WTC11 (cell line): ENCODE data around the gene UEVLD. TPM values are rescaled to one million over a fixed set of nuclear protein-coding genes. Genes with fewer than 3 reads are reported as not detected.
A peak's percentile ranks its signal among the peaks of the same experiment; 100 is the strongest.

Source experiments
- CBFB ChIP-seq: sonication (generic); formaldehyde crosslinking; IDR thresholded peaks from 2 replicates; pipeline ENCODE4 v1.8.1; 2022; ENCODE audit warnings: mild to moderate bottlenecking, low read depth, missing genetic modification reagents
- CREB1 ChIP-seq: sonication (generic); formaldehyde crosslinking; IDR thresholded peaks from 2 replicates; pipeline ENCODE4 v1.8.0; 2023; ENCODE audit warnings: mild to moderate bottlenecking, missing genetic modification reagents
- ESRRA ChIP-seq: sonication (generic); formaldehyde crosslinking; IDR thresholded peaks from 2 replicates; pipeline ENCODE4 v1.8.1; 2022; ENCODE audit warnings: mild to moderate bottlenecking, missing genetic modification reagents, borderline replicate concordance
- FOXJ3 ChIP-seq: sonication (generic); formaldehyde crosslinking; IDR thresholded peaks from 2 replicates; pipeline ENCODE4 v1.9.0; 2021; ENCODE audit warnings: missing genetic modification reagents, mild to moderate bottlenecking, borderline replicate concordance
- FOXK1 ChIP-seq: sonication (generic); formaldehyde crosslinking; IDR thresholded peaks from 2 replicates; pipeline ENCODE4 v1.8.0; 2022; ENCODE audit warnings: mild to moderate bottlenecking, moderate library complexity, missing genetic modification reagents
- GABPB1 ChIP-seq: sonication (generic); formaldehyde crosslinking; IDR thresholded peaks from 2 replicates; pipeline ENCODE4 v1.8.1; 2023; ENCODE audit warnings: mild to moderate bottlenecking, missing genetic modification reagents
- HMGA2 ChIP-seq: fragments of 250-450 bp; sonication (Bioruptor Pico); IDR thresholded peaks from 2 replicates; pipeline ENCODE4 v1.4.0; 2021; ENCODE audit warnings: mild to moderate bottlenecking, moderate library complexity
- HMGXB4 ChIP-seq: sonication (generic); formaldehyde crosslinking; IDR thresholded peaks from 2 replicates; pipeline ENCODE4 v1.8.1; 2023; ENCODE audit warnings: mild to moderate bottlenecking, moderate library complexity, missing genetic modification reagents
- MAX ChIP-seq: sonication (generic); formaldehyde crosslinking; IDR thresholded peaks from 2 replicates; pipeline ENCODE4 v1.8.0; 2022; ENCODE audit warnings: mild to moderate bottlenecking, missing genetic modification reagents
- NFATC4 ChIP-seq: fragments of 250-450 bp; sonication (Bioruptor Pico); IDR thresholded peaks from 2 replicates; pipeline ENCODE4 v1.9.0; 2021; ENCODE audit warnings: mild to moderate bottlenecking
- NFE2L1 ChIP-seq: sonication (generic); formaldehyde crosslinking; IDR thresholded peaks from 2 replicates; pipeline ENCODE4 v1.8.1; 2023; ENCODE audit warnings: missing genetic modification reagents
- NR1H2 ChIP-seq: sonication (generic); formaldehyde crosslinking; IDR thresholded peaks from 2 replicates; pipeline ENCODE4 v1.9.0; 2021; ENCODE audit warnings: mild to moderate bottlenecking, moderate library complexity, missing genetic modification reagents
- PRDM15 ChIP-seq: sonication (generic); formaldehyde crosslinking; IDR thresholded peaks from 2 replicates; pipeline ENCODE4 v1.8.0; 2022; ENCODE audit warnings: missing genetic modification reagents
- TCF7 ChIP-seq: sonication (generic); formaldehyde crosslinking; IDR thresholded peaks from 2 replicates; pipeline ENCODE4 v1.8.0; 2022; ENCODE audit warnings: mild to moderate bottlenecking, low read depth, missing genetic modification reagents, moderate library complexity
- TP53 ChIP-seq: sonication (generic); formaldehyde crosslinking; IDR thresholded peaks from 2 replicates; pipeline ENCODE4 v1.8.1; 2023; ENCODE audit warnings: mild to moderate bottlenecking, missing genetic modification reagents
- ZNF232 ChIP-seq: sonication (generic); formaldehyde crosslinking; IDR thresholded peaks from 2 replicates; pipeline ENCODE4 v1.8.0; 2022; ENCODE audit warnings: mild to moderate bottlenecking, missing genetic modification reagents
- ZNF512 ChIP-seq: sonication (generic); formaldehyde crosslinking; IDR thresholded peaks from 2 replicates; pipeline ENCODE4 v1.8.1; 2022; ENCODE audit warnings: missing genetic modification reagents, borderline replicate concordance
- total RNA-seq: library from RNA; stranded (reverse); gene quantifications from 3 replicates; pipeline ENCODE4 v1.2.3, GENCODE V29; 2021
- TF ChIP-seq, protein P1 (sequence below): sonication (generic); formaldehyde crosslinking; IDR thresholded peaks from 2 replicates; pipeline ENCODE4 v1.8.1; 2023; ENCODE audit warnings: mild to moderate bottlenecking, missing genetic modification reagents
- TF ChIP-seq, protein P2 (sequence below): sonication (generic); formaldehyde crosslinking; IDR thresholded peaks from 2 replicates; pipeline ENCODE4 v1.8.1; 2023; ENCODE audit warnings: mild to moderate bottlenecking, missing genetic modification reagents, borderline replicate concordance
- TF ChIP-seq, protein P3 (sequence below): sonication (generic); formaldehyde crosslinking; IDR thresholded peaks from 2 replicates; pipeline ENCODE4 v1.8.1; 2023; ENCODE audit warnings: mild to moderate bottlenecking, missing genetic modification reagents, moderate library complexity
- TF ChIP-seq, protein P4 (sequence below): fragments of 250-450 bp; sonication (Bioruptor Pico); IDR thresholded peaks from 2 replicates; pipeline ENCODE4 v1.9.0; 2021; ENCODE audit warnings: mild to moderate bottlenecking

The UEVLD gene
- total RNA-seq, 1 experiment from 2014 or later, result 7.5 TPM

- TF ChIP-seq, protein P1, sequence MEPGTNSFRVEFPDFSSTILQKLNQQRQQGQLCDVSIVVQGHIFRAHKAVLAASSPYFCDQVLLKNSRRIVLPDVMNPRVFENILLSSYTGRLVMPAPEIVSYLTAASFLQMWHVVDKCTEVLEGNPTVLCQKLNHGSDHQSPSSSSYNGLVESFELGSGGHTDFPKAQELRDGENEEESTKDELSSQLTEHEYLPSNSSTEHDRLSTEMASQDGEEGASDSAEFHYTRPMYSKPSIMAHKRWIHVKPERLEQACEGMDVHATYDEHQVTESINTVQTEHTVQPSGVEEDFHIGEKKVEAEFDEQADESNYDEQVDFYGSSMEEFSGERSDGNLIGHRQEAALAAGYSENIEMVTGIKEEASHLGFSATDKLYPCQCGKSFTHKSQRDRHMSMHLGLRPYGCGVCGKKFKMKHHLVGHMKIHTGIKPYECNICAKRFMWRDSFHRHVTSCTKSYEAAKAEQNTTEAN, result peak; percentile 34; the same call in 1 of the 2 replicates
- peak; percentile 92 for TF ChIP-seq FOXK1 (CRISPR knock-in tag)
- TF ChIP-seq, protein P2, sequence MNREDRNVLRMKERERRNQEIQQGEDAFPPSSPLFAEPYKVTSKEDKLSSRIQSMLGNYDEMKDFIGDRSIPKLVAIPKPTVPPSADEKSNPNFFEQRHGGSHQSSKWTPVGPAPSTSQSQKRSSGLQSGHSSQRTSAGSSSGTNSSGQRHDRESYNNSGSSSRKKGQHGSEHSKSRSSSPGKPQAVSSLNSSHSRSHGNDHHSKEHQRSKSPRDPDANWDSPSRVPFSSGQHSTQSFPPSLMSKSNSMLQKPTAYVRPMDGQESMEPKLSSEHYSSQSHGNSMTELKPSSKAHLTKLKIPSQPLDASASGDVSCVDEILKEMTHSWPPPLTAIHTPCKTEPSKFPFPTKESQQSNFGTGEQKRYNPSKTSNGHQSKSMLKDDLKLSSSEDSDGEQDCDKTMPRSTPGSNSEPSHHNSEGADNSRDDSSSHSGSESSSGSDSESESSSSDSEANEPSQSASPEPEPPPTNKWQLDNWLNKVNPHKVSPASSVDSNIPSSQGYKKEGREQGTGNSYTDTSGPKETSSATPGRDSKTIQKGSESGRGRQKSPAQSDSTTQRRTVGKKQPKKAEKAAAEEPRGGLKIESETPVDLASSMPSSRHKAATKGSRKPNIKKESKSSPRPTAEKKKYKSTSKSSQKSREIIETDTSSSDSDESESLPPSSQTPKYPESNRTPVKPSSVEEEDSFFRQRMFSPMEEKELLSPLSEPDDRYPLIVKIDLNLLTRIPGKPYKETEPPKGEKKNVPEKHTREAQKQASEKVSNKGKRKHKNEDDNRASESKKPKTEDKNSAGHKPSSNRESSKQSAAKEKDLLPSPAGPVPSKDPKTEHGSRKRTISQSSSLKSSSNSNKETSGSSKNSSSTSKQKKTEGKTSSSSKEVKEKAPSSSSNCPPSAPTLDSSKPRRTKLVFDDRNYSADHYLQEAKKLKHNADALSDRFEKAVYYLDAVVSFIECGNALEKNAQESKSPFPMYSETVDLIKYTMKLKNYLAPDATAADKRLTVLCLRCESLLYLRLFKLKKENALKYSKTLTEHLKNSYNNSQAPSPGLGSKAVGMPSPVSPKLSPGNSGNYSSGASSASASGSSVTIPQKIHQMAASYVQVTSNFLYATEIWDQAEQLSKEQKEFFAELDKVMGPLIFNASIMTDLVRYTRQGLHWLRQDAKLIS (CRISPR knock-in tag), result no peak
- TF ChIP-seq TP53 (CRISPR knock-in tag), result no peak
- 0 out of 2 replicates have a peak, but pooled peaks have one; percentile 65 for TF ChIP-seq MAX (CRISPR knock-in tag)
- peak; percentile 79; the same call in 1 of the 2 replicates for TF ChIP-seq CREB1 (CRISPR knock-in tag)
- no peak for TF ChIP-seq ZNF512
- TF ChIP-seq TCF7 (CRISPR knock-in tag), result no peak
- TF ChIP-seq, protein P3, sequence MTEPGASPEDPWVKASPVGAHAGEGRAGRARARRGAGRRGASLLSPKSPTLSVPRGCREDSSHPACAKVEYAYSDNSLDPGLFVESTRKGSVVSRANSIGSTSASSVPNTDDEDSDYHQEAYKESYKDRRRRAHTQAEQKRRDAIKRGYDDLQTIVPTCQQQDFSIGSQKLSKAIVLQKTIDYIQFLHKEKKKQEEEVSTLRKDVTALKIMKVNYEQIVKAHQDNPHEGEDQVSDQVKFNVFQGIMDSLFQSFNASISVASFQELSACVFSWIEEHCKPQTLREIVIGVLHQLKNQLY (CRISPR knock-in tag), result no peak
- no peak for TF ChIP-seq HMGA2 (CRISPR knock-in tag)
- 0 out of 2 replicates have a peak, but pooled peaks have one; percentile 24 for TF ChIP-seq HMGXB4
- TF ChIP-seq, protein P4, sequence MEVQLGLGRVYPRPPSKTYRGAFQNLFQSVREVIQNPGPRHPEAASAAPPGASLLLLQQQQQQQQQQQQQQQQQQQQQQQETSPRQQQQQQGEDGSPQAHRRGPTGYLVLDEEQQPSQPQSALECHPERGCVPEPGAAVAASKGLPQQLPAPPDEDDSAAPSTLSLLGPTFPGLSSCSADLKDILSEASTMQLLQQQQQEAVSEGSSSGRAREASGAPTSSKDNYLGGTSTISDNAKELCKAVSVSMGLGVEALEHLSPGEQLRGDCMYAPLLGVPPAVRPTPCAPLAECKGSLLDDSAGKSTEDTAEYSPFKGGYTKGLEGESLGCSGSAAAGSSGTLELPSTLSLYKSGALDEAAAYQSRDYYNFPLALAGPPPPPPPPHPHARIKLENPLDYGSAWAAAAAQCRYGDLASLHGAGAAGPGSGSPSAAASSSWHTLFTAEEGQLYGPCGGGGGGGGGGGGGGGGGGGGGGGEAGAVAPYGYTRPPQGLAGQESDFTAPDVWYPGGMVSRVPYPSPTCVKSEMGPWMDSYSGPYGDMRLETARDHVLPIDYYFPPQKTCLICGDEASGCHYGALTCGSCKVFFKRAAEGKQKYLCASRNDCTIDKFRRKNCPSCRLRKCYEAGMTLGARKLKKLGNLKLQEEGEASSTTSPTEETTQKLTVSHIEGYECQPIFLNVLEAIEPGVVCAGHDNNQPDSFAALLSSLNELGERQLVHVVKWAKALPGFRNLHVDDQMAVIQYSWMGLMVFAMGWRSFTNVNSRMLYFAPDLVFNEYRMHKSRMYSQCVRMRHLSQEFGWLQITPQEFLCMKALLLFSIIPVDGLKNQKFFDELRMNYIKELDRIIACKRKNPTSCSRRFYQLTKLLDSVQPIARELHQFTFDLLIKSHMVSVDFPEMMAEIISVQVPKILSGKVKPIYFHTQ (CRISPR knock-in tag), result 0 out of 2 replicates have a peak, but pooled peaks have one; percentile 25
- TF ChIP-seq NFATC4, result 0 out of 2 replicates have a peak, but pooled peaks have one; percentile 18
- TF ChIP-seq ZNF232 (CRISPR knock-in tag), result 0 out of 2 replicates have a peak, but pooled peaks have one; percentile 40
- no peak for TF ChIP-seq FOXJ3 (CRISPR knock-in tag)
- TF ChIP-seq PRDM15 (CRISPR knock-in tag), result no peak
- peak; percentile 76; the same call in 1 of the 2 replicates for TF ChIP-seq GABPB1 (CRISPR knock-in tag)
- TF ChIP-seq ESRRA (CRISPR knock-in tag), result no peak
- TF ChIP-seq CBFB (CRISPR knock-in tag), result no peak
- peak; percentile 70; the same call in 1 of the 2 replicates for TF ChIP-seq NFE2L1 (CRISPR knock-in tag)
- no peak for TF ChIP-seq NR1H2 (CRISPR knock-in tag)
These were observed 45.9 kb upstream of the UEVLD start, which contains the start of gene SPTY2D1 (continued) for GRCh38 chr11:18634140-18635032.
